Activated CD8-positive, alpha-beta memory T cell treated with anti-CD3 and anti-CD28 coated beads, Interleukin-2, amount 50 U/mL, for 1 hour (primary cell): Measurements from ENCODE around the gene DOC2B.
"Not testable (repeated sequence)": the region's sequence is repeated elsewhere in the genome, so short reads cannot be mapped to it uniquely, and the experiment has no call there.

Experiments used
- DNase-seq: peaks from one replicate; pipeline ENCODE4 v3.0.0-alpha.2; 2020; ENCODE audit errors: extremely low read depth

DOC2B gene

DNA sequence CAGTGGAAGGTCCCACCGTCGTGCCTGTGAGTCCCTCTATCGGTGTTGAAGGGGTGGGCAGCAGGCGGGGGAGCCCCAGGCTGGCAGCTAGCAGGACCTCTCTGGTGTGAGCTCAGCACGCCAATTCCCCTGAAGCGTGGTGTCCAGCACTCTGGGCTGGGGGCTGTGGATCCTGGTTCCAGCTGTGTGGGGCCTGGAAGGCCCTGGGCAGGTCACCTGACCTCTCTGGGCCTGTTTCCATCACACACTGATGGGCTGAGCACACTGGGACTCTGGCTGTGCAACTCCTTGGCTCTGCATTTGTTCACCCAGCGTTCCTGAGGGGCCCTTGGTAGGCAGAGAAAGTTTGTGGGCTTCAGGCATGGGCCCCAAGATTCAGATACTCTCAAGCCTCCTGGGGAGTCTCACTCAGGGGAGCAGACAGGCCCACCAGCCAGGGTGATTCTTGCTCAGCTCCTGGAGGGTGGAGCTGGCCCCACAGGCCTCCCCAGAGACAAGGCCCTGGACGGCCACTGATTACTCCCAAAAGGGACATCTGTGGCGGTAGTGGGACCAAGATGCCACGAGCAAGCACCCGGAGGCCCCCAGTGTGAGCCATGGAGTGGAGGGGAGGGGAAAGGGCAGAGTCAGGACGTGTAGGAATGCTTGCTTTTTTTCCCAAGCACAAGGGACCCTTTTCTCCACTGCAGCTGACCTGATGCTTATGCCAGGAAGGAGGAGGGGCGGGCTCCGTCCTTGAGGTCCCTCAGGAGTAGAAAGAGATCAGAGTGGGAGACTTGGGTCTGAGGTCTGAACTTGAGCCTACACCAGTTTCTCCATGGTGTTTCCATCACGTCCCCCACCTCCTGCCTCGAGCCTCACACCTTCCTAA is 35.5 kb downstream of the DOC2B start:
- DNase-seq: no peak

DNA sequence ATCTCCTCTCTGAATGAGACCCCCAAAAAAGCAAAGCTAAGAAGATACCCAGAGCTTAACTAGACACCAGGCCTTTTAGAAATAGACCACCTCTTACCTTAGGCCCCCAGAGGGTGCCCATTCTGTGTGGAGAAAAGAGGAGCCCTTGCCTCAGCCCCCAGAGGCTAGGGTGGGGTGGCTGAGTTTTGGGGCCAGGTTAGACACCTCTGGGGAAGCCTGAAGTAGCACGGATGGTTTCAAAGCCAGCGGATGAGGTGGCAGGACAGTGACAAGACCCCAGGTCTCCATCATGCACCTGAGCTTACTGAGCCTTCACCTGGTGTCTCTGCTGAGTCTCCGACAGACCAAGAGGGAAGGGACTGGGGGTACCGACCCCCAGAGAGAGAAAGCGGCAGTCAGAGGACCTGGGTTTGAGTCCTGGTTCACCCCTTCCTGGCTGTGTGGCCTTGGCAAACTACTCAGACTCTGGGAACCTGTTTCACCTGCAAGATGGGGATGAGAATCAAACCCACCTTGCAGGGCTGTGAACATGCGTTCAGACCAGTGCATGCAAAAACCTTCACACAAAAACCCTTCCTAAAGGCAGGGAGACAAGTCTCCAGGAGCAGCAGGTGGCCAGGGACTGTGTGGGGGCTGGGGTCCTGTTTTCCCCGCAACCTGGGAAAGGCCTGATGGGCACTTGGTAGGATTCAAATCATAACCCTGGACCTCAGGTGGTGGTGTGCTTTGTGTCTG is 36.3 kb downstream of the DOC2B start:
- DNase-seq: no peak

DNA sequence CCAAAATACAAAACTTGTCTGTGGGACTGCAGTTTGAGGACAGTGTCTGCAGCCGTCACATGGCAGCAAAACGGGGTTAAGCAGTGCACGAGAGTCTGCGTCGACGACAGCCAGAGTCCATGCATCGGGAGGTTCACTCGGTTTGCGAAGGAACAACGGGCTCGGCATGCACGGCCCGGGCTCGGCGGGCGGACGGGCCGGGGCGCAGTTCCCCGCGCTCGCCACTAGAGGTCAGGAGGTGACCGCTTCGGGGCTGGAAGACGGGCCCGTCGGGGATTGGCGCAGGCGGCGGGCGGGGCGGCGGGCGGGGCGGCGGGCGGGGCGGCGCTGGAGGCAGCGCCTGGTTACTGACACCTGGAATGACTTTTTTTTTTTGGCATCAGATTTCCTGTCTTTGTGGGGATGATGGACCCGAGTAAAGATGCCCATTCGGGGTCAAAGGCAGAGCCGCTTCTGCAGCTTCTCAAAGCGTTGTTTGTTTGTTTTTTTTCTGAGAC is 37.6 kb downstream of the DOC2B start:
- peak; percentile 32 for DNase-seq

GRCh38 chr17:142876-143784 is 38.3 kb downstream of the DOC2B start:
- DNase-seq: no peak

DNA sequence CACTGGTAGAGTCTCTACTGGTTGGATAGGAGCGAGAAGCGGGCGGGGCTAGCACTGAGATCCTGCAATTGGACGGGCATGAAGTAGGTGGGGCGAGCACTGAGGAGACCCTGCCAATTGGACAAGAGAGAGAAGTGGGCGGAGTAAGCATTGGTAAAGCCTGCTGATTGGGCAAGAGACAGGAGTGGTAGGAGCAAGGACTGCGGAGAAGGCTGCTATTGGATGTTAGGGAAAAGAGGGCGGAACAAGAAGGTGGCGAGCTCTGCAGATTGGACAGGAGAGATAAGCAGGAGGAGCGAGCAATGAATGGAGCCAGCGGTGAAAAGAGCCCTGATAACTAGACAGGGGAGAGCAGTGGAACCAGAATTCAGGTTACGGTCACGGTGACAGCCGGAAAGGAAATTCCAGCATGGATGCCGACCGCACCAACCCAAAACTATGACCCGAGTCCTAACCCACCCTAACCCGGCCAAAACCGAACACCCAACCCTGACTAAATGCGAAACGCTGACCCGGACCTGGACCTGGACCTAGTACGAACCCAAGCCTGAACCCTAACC is 39.3 kb downstream of the DOC2B start:
- no peak for DNase-seq

- not testable (repeated sequence) for DNase-seq
Observed at GRCh38 chr17:139401-140205, 41.8 kb downstream of the DOC2B start.

DNA sequence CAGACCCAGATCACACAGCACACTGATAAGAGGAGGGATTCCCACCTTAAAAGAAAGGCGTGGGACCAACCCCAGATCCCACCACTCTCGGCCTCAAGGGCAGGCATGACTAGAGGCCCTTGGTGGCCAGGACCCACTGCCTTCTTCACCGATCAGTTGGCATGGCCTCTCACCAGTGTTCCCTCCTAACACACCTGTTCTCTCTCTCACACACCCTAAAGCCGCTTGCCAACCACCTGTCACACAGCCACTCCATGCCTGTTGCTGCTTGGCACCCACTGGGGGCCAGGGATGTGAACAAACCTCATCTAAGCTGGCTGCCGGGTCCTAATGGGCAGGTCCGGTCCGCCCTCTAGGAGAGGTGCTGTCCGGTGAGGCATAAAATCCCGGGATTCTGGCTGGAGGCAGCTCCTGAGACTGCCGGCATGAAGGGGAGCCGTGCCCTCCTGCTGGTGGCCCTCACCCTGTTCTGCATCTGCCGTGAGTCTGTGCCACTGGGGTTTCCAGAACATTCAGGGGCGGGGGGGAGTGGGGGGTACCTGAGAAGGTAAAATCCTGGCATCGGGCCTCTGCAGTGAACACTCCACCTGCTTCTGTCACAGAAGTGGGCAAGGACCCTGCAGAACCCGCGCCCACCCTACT is 44.2 kb downstream of the DOC2B start, which contains the start of gene SCGB1C2:
Gene SCGB1C2 (plus strand): TSS at position 404 of the 642 bp plus-strand sequence. CDS start 22 bp downstream, at position 426.
- not testable (repeated sequence) for DNase-seq

GRCh38 chr17:136531-136930 is 44.9 kb downstream of the DOC2B start:
- DNase-seq: not testable (repeated sequence)

DNA sequence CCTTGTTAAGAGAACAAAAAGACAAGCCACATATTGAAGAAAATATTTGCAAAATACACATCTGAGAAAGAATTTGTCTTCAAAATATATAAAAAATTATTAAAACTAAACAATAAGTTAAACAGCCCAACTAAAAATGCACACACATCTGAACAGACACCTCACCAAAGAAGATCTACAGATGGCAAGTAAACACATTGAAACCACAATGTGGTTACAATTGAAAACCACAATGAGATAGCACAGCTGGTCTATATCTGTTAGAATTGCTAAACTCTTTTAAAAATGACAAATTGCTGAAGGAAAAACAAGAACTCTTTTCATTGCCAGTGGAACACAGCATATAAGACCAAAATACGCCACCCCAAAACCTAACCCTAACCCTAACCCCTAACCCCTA is 45.6 kb downstream of the DOC2B start:
- DNase-seq: not testable (repeated sequence)

DNA sequence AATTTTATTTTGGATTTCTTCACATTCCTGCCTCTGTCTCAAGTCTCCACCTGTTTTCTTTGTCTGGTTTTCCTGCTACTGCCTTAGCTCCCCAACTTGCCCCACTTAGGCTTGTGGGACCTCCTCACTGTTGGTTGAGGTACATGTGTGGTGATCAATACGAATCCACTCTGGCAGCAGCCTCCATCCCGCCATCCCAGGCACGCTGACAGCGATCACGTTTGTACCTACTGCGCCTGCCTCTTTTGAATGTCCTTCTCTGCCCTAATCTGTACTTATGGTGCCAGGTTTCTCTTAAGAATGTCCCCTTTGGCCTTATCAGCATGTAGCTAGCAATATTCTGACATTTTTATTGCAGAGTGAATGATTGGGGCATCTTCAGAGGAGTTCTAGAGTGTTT is 46.4 kb downstream of the DOC2B start:
- DNase-seq: not testable (repeated sequence)

- DNase-seq: not testable (repeated sequence)
Observed at GRCh38 chr17:134332-134785, 47.1 kb downstream of the DOC2B start.

DNA sequence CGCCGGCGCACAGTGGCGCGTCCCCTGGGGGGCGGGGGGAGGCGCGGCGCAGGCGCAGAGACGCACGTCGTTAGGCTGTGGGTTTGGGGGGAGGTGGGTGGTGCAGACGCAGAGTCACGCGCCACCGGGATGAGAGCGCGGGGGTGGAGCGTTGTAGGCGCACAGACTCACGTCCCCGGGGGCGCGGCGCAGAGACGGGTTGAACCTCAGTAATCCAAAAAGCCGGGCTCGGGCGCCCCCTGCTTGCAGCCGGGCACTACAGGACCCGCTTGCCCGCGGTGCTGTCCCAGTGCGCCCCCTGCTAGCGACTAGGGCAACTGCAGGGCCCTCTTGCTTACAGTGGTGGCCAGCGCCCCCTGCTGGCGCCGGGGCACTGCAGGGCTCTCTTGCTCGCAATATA is 47.5 kb downstream of the DOC2B start:
- not testable (repeated sequence) for DNase-seq

DNA sequence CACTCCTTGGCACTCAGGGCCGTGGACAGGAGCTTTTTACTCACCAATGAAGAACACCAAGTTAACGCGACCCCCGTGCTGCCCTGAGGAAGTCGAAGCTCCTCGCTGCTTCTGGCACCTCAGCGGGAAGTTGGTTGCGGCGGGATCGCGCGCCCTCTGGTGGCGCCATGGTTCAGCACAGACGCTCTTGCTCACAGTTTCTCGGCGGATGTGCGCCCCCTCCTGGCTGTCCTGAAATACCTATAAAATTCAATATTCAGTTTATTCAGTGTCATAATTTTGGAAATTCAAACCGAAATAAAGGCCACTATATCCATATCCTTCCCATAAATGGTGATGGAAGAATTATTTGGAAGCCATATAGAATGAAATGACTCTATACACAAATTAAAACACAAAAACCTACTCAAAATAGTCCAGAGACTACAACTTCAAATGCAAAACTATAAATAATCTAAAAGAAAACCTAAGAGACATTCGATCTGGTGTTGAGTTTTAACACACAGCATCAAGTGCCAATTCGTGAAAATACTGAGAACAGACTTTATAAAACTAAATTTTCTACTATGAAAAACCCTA is 63.0 kb downstream of the DOC2B start:
- not testable (repeated sequence) for DNase-seq

- not testable (repeated sequence) for DNase-seq
Observed at GRCh38 chr17:113111-113510, 68.3 kb downstream of the DOC2B start.
